GM10847 (cell line): Measurements from ENCODE around the gene IQCC.

Source experiments
- POLR2A ChIP-seq: IDR thresholded peaks from 2 replicates; pipeline ENCODE4 v1.6.1; 2011; ENCODE audit not compliant: insufficient read length; ENCODE audit errors: extremely low read depth

The IQCC gene

DNA sequence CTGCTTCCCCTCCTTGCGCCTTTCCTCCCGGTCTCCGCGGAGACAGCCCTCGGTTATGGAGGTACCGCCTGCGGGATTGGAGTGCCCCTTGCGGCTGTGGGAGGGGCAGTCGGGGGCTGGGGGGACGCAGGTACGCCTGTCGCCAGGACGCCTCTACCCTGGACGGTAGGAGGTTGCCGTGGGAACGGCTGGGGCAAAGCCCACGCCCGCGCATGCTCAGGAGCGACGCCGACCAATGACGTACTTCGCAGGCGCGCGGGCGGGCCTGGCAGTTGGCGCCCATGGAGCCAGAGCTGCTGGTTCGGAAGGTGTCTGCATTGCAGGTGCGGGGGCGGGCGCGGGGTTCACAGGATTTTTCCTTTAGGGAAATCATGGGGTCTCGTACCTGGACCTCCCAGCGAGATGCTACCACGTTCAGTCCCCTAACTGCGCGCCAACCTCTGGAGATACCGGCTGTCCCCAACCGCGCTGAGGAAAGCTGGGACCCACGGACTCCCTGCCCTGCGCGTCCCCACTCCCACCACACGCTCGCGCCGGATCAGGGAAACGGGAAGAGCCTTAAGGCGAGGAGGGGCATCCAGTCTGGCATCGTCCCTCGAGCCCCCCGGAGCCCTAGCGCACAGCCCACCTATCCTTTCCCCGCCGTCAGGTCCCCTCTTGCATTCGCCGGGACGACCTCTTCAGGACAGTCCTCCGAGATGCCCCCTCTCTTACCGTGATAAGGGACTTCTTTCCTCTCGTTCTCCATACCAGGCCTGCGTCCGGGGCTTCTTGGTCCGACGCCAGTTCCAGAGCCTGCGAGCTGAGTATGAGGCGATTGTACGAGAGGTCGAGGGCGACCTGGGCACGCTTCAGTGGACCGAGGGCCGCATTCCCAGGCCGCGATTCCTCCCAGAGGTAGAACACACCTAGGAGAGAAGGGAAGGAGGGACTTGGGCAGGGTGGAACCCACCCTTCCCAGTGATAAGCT is at the start of gene IQCC:
TSS of gene IQCC (plus strand) at position 271 of the 970 bp plus-strand sequence. CDS start at position 282, 11 bp downstream.
- TF ChIP-seq POLR2A, result peak; percentile 77

DNA sequence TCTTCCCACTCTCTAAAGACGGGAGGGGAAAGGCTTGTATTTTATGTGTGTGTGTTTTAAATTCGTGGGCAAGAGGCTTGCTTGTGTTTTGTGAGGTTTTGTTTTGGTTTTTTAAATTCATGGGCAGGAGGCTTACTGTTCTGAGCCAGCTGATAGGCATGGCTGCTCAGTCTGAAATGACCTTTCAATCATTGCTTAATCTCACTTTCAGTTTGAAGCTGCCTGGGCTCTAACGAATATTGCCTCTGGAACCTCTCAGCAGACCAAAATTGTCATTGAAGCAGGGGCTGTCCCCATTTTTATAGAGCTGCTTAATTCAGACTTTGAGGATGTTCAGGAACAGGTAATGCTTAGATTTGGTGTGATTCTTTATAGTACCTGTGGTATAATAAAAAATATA is 46.3 kb upstream of the IQCC start:
- TF ChIP-seq POLR2A, result no peak

DNA sequence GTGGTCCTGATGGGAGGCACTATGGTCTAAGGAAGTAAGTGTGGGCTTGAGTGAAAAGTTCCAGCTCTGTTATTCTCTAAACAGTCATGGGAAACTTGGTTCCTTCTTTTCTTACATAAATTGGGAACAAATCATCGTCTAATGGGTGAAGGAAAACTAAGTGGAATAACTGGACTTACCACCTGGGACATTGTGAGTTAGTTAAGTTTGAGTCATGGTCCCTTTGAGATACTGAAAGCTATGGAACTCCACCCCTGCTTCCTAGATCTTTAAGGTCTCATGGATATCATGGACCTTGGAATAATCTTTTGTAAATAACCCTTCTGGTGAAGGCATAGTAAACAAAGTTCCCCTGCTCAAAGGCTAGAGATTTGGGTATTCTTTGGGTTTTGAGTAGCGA is 42.1 kb upstream of the IQCC start:
- TF ChIP-seq POLR2A, result no peak

DNA sequence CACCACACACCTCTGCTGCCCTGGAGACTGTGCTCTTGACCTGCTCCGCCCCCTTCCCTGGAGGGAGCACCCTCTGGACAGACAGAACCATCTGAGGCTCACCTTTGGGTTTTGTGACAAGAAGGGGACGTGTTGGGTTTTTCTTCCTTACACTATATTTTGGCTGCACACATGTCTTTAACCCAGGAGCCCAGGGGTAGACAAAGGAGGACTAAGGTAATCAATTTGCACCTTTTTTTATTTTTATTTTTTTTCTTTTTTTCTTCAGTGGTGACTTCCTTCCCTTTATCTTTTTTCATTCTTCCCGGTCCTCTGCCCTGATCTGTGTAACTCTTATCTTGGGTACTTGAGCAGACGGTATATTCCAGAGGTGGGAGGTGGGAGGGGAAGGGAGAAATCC is 34.5 kb upstream of the IQCC start:
- TF ChIP-seq POLR2A, result no peak

DNA sequence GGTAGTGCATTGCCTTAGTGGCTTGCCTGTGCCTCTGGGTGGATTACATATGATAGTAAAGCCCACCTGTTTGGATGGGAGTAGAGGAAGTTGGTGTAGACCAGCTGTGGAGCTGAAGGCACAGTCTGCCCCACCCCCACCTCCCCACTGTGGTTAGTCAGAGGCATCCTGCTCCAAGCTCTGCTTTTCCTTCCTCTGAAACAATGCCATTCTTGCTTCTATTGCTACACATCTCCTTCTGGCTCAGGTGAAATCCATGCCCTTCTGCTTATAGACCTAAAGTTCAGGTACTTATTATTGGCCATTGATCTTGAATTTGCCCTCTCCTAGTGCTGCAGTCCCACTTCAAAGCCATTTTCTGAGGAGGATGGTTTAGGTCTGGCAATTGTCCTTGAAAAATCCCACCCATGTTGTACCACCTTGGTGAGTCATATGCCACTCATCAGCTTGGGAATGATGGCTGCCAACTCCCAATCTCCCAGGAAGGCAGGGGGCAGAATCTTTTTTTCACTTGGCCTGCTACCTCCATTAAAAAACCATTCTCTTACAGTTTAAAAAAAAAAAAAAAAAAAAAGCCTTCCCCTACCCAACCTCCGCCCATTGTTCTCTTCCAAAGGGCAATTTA is 32.7 kb upstream of the IQCC start:
- TF ChIP-seq POLR2A, result no peak

DNA sequence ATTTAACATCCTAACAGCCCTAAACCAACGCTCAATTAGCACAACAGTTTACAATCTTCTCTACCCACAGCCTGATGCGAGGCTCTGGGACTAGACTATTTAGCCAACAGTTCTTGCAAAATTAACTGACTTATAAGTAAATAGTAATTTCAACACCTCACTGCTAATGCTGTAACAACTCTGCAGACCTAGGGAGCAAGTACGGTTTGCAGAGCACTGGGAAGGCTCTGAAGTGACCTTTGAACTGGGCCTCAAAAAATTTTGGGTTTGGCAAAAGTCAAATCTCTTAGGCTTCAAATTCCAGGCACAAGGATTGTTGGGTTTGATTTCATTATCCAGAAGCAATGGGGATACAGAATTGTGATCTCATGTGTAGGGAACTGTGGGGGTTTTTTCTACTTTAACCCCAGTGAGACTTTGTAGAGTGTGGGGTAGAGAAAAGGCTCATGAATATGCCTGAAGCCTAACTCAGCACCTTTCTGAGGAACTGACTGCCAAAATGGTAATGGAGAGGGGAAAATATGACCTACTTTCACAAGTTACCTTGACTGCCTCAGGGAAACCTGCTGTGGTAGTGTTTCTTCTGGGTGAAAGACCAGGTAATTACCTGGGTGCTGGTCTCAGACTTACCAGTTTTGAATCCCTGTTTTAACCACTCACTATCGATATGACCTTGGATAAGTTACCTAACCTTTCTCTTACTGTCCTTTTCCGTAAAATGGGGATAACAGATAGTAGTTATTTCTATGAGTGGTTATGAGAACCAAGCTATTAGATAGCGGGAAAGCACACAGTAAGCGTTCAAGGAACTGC is 26.9 kb upstream of the IQCC start:
- TF ChIP-seq POLR2A, result no peak

DNA sequence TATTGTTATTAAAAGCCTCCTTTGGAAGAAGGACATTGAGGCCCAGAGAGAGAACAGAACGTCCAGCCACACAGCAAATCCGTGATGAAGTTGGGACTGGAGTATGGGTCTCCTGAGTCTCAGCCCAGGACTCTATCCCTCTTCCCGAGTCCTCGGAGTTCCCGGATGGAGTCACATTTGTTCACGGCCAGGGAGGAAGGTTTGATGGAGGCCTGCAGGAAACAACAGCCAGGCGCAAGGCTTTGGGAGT is 26.4 kb upstream of the IQCC start:
- no peak for TF ChIP-seq POLR2A

DNA sequence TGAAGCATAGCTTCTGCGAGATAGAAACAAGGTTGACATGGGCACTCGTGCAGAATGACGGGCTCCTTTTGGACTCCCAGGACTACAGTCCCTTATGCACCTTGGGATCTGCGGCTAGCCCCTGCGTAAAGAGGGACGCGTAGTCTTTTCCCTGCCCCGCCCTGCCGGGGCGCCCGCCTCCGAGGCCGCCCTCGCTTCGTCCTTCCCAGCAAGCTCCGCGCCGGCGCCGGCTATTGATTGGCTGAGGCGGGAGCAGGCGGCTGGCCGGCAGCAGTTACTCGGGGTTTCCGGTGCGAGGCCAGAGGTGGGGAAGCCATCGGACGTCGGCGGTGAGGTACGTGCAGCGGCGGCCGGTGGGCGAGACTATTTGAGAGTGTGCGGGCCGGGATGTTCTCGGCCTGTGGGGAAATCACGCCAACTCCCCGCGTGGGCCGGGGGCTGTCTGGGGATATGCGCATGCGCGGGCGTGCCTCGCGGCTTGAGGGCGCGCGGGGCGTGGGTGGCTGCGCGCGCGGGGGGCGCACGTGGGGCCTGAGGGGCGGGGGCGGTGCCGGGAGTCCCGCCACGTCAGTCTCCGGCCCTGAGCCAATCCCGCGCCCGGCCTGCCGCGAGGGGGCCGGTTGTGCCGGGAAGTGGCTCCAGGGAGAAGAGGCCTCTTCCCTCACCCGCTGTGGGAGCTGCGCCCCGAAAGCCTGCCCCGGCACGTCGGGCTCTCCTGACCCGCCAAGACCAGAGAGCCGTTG is 25.9 kb upstream of the IQCC start, which contains the start of gene TXLNA:
TSS of gene TXLNA (plus strand) at position 233 of the 743 bp plus-strand sequence. CDS start 671 bp downstream, outside the sequence.
- TF ChIP-seq POLR2A, result peak; percentile 84

DNA sequence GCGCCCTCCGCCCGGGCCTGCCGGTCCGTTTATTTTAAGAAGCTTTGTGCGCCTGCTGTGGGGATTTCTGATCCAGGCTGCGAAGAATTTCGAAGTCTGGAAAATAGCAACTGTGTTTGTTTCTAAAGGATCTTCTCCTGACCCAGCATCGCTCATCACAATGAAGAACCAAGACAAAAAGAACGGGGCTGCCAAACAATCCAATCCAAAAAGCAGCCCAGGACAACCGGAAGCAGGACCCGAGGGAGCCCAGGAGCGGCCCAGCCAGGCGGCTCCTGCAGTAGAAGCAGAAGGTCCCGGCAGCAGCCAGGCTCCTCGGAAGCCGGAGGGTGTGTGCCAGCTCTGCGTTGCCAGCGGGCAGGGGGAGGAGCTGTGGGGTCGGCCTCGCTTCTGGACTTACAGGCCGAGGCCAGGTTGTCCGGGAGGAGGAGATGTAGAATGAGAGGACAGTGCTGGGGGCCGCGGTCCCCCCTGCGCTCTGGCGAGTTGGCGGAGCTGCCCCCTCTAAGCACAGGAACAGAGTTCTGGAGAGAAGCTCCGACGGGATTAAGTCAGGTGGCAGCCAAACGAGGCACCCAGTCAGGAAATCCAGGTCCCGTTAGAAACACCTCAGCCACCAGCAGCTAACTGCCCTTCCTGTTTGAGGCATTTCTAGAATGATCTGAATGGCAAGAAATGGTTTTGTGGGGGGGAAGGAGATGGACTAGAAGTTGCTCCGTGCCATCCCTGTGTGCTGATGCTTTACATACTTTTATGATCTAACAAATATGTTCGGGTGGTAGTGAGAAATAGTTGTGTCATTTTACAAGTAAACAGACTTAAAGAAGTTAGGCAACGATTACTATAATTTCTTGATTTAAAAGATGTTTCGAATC is 25.0 kb upstream of the IQCC start:
- TF ChIP-seq POLR2A, result no peak

DNA sequence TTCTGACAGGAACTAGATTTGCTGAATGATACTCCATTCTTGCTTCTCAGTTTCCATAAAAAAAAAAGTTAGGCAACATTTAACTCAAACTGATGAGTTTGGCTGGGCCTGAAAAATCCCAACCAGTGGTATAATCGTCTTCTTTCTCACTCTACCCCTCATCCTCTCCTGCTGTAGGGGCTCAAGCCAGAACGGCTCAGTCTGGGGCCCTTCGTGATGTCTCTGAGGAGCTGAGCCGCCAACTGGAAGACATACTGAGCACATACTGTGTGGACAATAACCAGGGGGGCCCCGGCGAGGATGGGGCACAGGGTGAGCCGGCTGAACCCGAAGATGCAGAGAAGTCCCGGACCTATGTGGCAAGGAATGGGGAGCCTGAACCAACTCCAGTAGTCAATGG is 24.4 kb upstream of the IQCC start:
- no peak for TF ChIP-seq POLR2A

DNA sequence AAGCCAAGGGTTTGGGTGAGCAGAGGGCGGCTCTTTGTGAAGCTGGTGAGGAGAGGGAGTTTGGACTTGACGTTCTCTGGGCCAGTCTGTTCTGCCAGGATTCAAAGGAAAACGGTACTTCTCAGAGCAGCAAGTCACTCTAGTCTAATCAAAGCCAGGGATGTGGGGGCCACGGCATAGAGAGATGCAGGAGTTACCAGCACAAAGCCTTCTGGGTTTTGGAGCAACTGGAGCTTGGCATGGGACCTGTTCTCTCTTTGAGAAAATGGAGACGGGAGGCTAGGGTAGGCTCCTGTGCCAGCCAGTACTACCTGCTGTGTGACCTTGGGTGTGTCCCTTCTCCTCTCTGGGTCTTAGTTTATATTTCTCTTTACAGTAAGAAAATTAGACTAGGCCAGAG is 23.9 kb upstream of the IQCC start:
- TF ChIP-seq POLR2A, result no peak

DNA sequence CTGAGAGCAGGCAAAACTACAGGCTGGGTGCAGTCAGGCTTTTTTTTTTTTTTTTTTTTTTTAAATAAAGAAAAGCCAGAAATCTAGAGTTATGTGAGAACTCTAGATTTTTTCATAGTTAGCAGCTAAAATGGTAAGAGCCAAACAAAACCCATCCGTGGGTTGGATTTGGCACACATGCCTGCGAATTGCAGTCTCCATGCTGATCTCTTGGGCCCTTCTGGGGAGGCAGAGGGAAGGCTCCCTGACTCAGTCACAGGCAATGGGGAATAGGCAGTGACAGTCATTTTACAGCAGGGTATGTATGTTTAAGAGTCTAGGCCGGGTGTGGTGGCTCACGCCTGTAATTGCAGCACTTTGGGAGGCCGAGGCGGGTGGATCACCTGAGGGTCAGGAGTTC is 23.4 kb upstream of the IQCC start:
- TF ChIP-seq POLR2A, result no peak

DNA sequence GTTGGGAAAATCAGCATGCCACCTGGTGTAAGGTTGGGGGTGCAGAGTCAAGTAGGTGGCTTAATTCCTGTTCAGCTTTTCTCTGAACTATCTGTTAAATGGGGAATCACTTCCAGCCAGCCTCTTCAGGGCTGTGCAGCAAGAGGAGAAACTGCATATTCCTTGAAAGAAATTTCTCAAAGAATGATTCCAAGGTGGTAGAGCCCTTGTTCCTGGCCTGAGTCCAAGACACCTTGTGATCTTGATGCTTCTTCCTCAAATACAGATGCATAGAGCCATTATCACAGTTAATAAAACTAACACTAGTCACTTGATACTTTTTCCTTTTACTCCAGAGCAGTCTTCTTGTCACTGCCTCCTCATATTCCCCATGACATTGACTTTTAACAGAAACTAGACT is 20.8 kb upstream of the IQCC start:
- TF ChIP-seq POLR2A, result no peak

DNA sequence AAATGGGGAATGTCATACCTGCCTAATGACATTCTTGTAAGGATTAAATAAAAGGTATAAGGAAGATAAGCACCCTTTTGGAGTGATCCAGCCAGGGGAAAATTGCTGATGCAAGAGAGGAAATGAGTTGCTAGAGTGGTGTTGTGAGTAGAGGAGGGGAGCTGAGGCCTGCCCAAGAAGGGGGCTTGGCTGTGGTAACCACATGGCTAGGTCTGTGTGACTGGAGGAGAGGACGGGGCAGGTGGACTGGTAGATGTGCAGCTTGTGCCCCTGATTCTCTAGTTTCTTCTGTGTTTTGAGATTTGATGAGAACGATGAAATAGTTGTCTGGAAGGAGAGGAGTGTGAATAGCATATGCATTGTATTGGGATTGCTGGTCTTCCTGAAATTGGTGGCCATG is 19.4 kb upstream of the IQCC start:
- TF ChIP-seq POLR2A, result no peak

DNA sequence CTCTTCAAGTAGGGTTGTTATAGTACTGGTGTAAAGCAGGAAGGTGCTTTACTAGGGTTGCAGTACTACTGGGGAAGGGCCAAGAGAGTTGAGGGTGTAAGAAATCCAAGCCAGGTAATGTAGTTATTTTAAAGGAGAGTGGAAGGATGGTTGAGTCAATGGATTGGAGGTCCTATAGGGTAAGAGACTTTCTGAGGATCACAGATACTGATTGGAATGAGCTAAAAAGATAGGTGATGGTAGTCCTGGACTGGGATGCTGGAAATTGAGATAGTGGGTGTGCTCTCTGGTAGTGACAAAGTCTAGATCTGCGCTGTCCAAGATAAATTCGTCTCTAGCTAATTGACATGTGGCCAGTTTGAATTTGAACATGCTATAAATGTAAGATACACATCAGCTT is 19.0 kb upstream of the IQCC start:
- TF ChIP-seq POLR2A, result no peak

DNA sequence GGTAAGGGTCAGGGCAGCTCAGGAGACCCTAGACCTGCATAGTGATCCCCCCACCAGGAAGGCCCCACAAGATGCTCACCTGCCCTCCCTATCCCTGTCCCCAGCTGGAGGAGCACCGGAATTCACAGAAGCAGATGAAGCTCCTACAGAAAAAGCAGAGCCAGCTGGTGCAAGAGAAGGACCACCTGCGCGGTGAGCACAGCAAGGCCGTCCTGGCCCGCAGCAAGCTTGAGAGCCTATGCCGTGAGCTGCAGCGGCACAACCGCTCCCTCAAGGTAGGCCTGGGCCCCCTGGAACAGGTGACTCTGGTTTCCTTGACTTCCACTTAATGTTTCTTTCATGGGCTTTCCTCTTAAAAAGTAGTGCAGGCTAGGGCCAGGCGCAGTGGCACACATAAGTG is 17.6 kb upstream of the IQCC start:
- no peak for TF ChIP-seq POLR2A
